Fibroblast of lung (primary cell): Measurements from ENCODE around the gene ATXN2. TPM values are rescaled to one million over a fixed set of nuclear protein-coding genes. Genes with fewer than 3 reads are reported as not detected.

Source experiments
- DNase-seq, 2 donors: peaks; one replicate each; pipeline versions ENCODE4 v3.0.0 to v3.0.0-alpha.2; 2010; ENCODE audit warnings: low read depth in 2 of 2
- H2AFZ ChIP-seq: 2 replicates; pipeline ENCODE4 v1.5.1; 2012; ENCODE audit warnings: low read length, control low read depth, inconsistent platforms
- H3K27ac ChIP-seq: 2 replicates; pipeline ENCODE4 v1.5.1; 2011; ENCODE audit warnings: low read length, control low read depth; ENCODE audit not compliant: insufficient read depth
- H3K27me3 ChIP-seq: 2 replicates; pipeline ENCODE4 v1.5.1; 2011; ENCODE audit warnings: mild to moderate bottlenecking, low read length; ENCODE audit not compliant: control insufficient read depth, insufficient read depth
- H3K36me3 ChIP-seq: 2 replicates; pipeline ENCODE4 v1.5.1; 2011; ENCODE audit warnings: low read length; ENCODE audit not compliant: control insufficient read depth, insufficient read depth
- H3K4me1 ChIP-seq: 2 replicates; pipeline ENCODE4 v1.5.1; 2011; ENCODE audit warnings: low read length; ENCODE audit not compliant: control insufficient read depth, insufficient read depth; ENCODE audit errors: extremely low read depth
- H3K4me2 ChIP-seq: 2 replicates; pipeline ENCODE4 v1.5.1; 2011; ENCODE audit warnings: low read length, control low read depth; ENCODE audit not compliant: insufficient read depth; ENCODE audit errors: extremely low read depth
- H3K4me3 ChIP-seq, 4 experiments: fragments of 200-600 bp in 1 of 4; sonication (generic) in 1 of 4; replicated peaks in 1 of 4; 2 replicates each; pipeline ENCODE4 v1.5.1; 2011 to 2016; ENCODE audit warnings: low read length in 4 of 4, low read depth in 3 of 4, mild to moderate bottlenecking in 3 of 4, control low read depth in 2 of 4, inconsistent platforms in 1 of 4, mixed read lengths in 1 of 4; ENCODE audit not compliant: insufficient read depth in 1 of 4; ENCODE audit errors: control extremely low read depth in 1 of 4
- H3K79me2 ChIP-seq: 2 replicates; pipeline ENCODE4 v1.5.1; 2012; ENCODE audit warnings: mild to moderate bottlenecking, low read length, inconsistent platforms; ENCODE audit not compliant: control insufficient read depth, insufficient read depth
- H3K9ac ChIP-seq: 2 replicates; pipeline ENCODE4 v1.5.1; 2011; ENCODE audit warnings: mild to moderate bottlenecking, low read length, control low read depth; ENCODE audit not compliant: insufficient read depth
- H3K9me3 ChIP-seq: 2 replicates; pipeline ENCODE4 v1.5.1; 2012; ENCODE audit warnings: low read depth, low read length; ENCODE audit not compliant: control insufficient read depth, insufficient read depth
- H4K20me1 ChIP-seq: 2 replicates; pipeline ENCODE4 v1.5.1; 2011; ENCODE audit warnings: low read length; ENCODE audit not compliant: control insufficient read depth, insufficient read depth; ENCODE audit errors: extremely low read depth
- EZH2 ChIP-seq: IDR thresholded peaks from 2 replicates; pipeline ENCODE4 v1.5.1; 2012; ENCODE audit warnings: low read length, control low read depth, mild to moderate bottlenecking; ENCODE audit errors: missing control alignments
- polyA plus RNA-seq, 2 donors: library from polyadenylated mRNA; depleted of rRNA in 1 of 2; stranded (reverse) in 1 of 2; unstranded in 1 of 2; fragments of >200 nt; gene quantifications; 2 replicates each; pipeline ENCODE4 v1.2.1, GENCODE V29; 2011 to 2012; ENCODE audit warnings: missing spikeins in 1 of 2
- total RNA-seq: library from RNA; depleted of rRNA; stranded (reverse); fragments of >200 nt; gene quantifications from 2 replicates; pipeline ENCODE4 v1.2.1, GENCODE V29; 2014
- TF ChIP-seq, protein P1 (sequence below), 2 donors: IDR thresholded peaks in 1 of 2; conservative IDR thresholded peaks in 1 of 2; 1 replicate in 1 of 2; 2 replicates in 1 of 2; pipeline ENCODE4 v1.5.1; 2011 to 2012; ENCODE audit warnings: low read length in 2 of 2, control low read depth in 1 of 2, inconsistent platforms in 1 of 2, low read depth in 1 of 2, mild to moderate bottlenecking in 1 of 2

ATXN2 gene
- total and polyA plus RNA-seq, 2 donors (not counting 1 experiment from before 2014, with no cell fraction given): 25.9 to 31.2 TPM

DNA sequence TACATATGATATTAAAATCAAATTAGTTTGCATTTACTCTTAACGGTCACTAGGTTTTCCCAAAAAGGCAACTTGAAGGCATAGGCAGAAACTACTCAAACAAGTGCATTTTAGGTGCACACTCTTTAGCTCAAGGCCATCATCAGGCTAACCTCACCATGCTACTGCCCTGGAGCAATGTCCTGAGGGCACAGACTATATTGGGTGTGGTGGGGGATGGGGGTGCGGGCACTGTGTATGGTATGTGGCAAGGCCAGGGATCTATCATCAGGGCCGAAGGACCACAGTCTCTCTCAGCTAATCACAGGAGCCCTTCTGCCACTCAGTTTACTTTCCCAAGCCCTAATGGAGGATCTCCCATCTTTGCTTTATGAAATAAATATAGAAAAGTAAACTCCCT lies 141.5 kb downstream of the ATXN2 start:
- Histone ChIP-seq H3K36me3 (peaks cover 25% of the 10 kb centered on the region), H3K4me1 (peaks cover 10% of the 10 kb centered on the region), H2AFZ (no peak overlapping the region)

DNA sequence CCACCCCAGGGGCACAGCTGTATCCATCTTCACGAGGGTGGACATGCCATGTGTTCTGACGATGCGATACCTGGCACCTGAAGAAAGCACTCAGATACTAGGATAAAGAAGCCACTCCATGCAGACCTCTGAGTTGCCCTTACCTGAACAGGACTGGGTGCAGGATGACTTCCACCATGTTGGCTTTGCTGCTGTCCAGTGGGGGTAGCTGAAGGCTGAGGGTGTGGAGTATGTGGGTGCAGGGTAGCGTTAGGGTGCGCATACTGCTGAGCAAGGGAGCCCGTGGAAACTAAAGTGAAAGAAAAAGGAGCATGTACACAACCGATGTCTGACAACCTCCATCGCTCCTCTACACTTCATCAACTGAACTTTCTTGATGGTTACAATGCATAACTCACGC lies 142.0 kb downstream of the ATXN2 start:
- Histone ChIP-seq H3K4me2 (no peak overlapping the region), H3K27me3 (no peaks in the 10 kb centered on the region), H3K36me3 (peaks cover 25% of the 10 kb centered on the region), H3K9ac (no peak overlapping the region), H3K27ac (no peak overlapping the region), H2AFZ (no peak overlapping the region), H3K9me3 (no peaks in the 10 kb centered on the region), H3K4me1 (peaks cover 8% of the 10 kb centered on the region), H3K79me2 (peaks cover 4% of the 10 kb centered on the region), H3K4me3 (no peak overlapping the region), H4K20me1 (no peaks in the 10 kb centered on the region)
- TF ChIP-seq EZH2: no peak
- DNase-seq: no peak

More for the DNA sequence above, 141.5 kb downstream of the ATXN2 start:
- Histone ChIP-seq H3K9ac (no peak overlapping the region), H3K27ac (no peak overlapping the region), H3K79me2 (peaks cover 4% of the 10 kb centered on the region), H4K20me1 (no peaks in the 10 kb centered on the region), H3K4me3 (no peak overlapping the region), H3K27me3 (no peaks in the 10 kb centered on the region), H3K9me3 (no peaks in the 10 kb centered on the region), H3K4me2 (no peak overlapping the region)
- no peak for DNase-seq
- TF ChIP-seq EZH2: no peak
- TF ChIP-seq, protein P1, sequence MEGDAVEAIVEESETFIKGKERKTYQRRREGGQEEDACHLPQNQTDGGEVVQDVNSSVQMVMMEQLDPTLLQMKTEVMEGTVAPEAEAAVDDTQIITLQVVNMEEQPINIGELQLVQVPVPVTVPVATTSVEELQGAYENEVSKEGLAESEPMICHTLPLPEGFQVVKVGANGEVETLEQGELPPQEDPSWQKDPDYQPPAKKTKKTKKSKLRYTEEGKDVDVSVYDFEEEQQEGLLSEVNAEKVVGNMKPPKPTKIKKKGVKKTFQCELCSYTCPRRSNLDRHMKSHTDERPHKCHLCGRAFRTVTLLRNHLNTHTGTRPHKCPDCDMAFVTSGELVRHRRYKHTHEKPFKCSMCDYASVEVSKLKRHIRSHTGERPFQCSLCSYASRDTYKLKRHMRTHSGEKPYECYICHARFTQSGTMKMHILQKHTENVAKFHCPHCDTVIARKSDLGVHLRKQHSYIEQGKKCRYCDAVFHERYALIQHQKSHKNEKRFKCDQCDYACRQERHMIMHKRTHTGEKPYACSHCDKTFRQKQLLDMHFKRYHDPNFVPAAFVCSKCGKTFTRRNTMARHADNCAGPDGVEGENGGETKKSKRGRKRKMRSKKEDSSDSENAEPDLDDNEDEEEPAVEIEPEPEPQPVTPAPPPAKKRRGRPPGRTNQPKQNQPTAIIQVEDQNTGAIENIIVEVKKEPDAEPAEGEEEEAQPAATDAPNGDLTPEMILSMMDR (conservative IDR thresholded peaks at IDR 0.05 in 1 of 2, IDR thresholded peaks at IDR 0.05 in 1 of 2; ENCODE audit: low read depth in 1 of 2, low read length in 2 of 2): no peak

DNA sequence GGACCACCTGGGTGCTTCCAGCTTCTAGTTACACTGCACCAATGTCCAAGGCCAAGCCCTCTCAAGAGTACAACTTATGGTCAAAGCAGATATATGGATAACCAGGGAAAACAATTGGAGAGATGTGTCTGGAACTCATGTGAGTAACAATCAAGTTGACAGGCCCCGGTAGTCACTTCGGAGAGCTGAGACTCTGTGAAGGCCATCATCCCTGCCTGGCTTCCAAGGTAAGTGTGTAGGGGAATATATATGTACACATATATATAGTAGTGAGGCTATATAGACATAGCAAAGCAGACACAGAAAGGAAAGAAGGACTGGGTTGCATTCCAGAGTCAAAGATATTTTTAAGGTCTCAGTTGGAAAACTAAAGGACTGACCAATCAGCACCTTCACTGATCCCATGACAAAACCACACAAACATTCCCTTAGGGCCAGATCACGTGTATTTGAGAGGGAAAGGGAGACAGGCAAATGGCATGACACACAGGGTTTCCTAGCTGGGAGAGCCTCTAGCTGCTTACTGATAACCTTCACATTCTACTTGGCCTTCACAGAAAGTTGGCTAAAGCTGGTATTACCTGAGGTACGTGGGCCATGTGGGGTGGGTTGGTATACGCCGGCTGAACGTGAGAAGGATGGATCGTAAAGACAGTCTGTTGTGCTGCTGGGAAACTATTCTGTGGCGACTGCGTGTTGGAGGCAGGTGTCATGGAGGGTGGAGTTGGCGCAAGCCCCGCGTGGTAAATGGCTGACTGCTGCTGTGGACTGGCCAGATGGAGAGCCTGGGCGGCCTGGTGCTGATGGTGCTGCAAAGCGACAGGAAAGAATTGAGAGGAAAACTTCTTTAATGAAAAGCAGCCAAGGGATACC lies 143.4 kb downstream of the ATXN2 start:
- Histone ChIP-seq H3K79me2 (peaks cover 4% of the 10 kb centered on the region), H3K9ac (no peak overlapping the region), H4K20me1 (no peaks in the 10 kb centered on the region), H3K36me3 (peaks cover 29% of the 10 kb centered on the region), H3K4me2 (no peak overlapping the region), H2AFZ (no peak overlapping the region), H3K27ac (peak overlapping the region; percentile 4), H3K4me3 (no peak overlapping the region), H3K4me1 (peaks cover 2% of the 10 kb centered on the region), H3K9me3 (no peaks in the 10 kb centered on the region), H3K27me3 (no peaks in the 10 kb centered on the region)
- TF ChIP-seq EZH2: no peak
- TF ChIP-seq, protein P1 (conservative IDR thresholded peaks at IDR 0.05 in 1 of 2, IDR thresholded peaks at IDR 0.05 in 1 of 2; ENCODE audit: low read depth in 1 of 2, low read length in 2 of 2): no peak
- peak; percentile 32 to 69 for DNase-seq
